RWPE2 (cell line): ENCODE measurements around the gene FARS2.

ENCODE experiments used
- ATAC-seq: fragments of 200-7000 bp; cut with Tn5 transposase; 3 replicates; pipeline ENCODE4 v1.9.1; 2021; ENCODE audit warnings: low read depth
- DNase-seq: peaks from one replicate; pipeline ENCODE4 v3.0.0-alpha.2; 2020; ENCODE audit warnings: low spot score
- H3K27ac ChIP-seq: fragments of 450-650 bp; 2 replicates; pipeline ENCODE4 v1.5.1; 2017; ENCODE audit warnings: mild to moderate bottlenecking; ENCODE audit not compliant: poor library complexity, severe bottlenecking
- H3K27me3 ChIP-seq: fragments of 250-450 bp; sonication (Bioruptor Pico); 2 replicates; pipeline ENCODE4 v1.5.1; 2021; ENCODE audit warnings: mild to moderate bottlenecking, moderate library complexity; ENCODE audit not compliant: insufficient read depth, poor library complexity, severe bottlenecking
- H3K36me3 ChIP-seq: fragments of 250-450 bp; sonication (Bioruptor Pico); 2 replicates; pipeline ENCODE4 v1.5.1; 2020; ENCODE audit warnings: low read depth, mild to moderate bottlenecking, moderate library complexity
- H3K4me1 ChIP-seq: fragments of 250-450 bp; sonication (Bioruptor Pico); 2 replicates; pipeline ENCODE4 v1.5.1; 2021; ENCODE audit warnings: mild to moderate bottlenecking, moderate library complexity; ENCODE audit not compliant: insufficient read depth, poor library complexity, severe bottlenecking
- H3K4me3 ChIP-seq: fragments of 250-450 bp; sonication (Bioruptor Pico); 2 replicates; pipeline ENCODE4 v1.5.1; 2021; ENCODE audit warnings: mild to moderate bottlenecking, moderate library complexity; ENCODE audit not compliant: severe bottlenecking
- H3K9me3 ChIP-seq: fragments of 250-450 bp; sonication (Bioruptor Pico); 2 replicates; pipeline ENCODE4 v1.5.1; 2021; ENCODE audit warnings: mild to moderate bottlenecking, moderate library complexity; ENCODE audit not compliant: severe bottlenecking
- CTCF ChIP-seq: fragments of 450-650 bp; IDR thresholded peaks from one replicate; pipeline ENCODE4 v1.5.1; 2017; ENCODE audit warnings: mild to moderate bottlenecking, moderate library complexity; ENCODE audit not compliant: poor library complexity, severe bottlenecking

The FARS2 gene

DNA sequence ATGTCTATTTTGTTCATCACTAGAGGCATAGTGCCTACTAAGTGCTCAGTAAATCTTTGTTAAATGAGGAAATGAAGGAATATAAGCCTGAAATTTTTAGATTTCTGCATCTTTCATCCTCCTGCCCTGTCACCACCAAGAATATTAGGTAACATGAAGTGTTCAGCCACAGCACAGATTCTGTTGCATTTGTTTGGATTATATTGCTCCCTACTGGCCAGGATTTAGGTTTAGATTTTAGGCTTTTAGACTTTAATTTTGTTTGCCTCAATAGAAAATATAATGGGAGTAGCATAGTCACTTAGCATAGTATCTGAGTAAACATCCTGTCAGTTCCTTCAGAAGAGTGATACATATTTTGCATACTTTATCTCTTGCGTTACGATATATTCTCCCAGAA lies 14.2 kb downstream of the FARS2 start:
- Histone ChIP-seq H3K27me3 (no peaks in the 10 kb centered on the region), H3K4me3 (no peak overlapping the region), H3K9me3 (no peaks in the 10 kb centered on the region), H3K27ac (no peak overlapping the region), H3K36me3 (no peaks in the 10 kb centered on the region; the same call in 1 of the 2 replicates), H3K4me1 (peaks cover 14% of the 10 kb centered on the region)
- TF ChIP-seq CTCF, result peak; percentile 9
- no peak for DNase-seq
- ATAC-seq, result no peak

DNA sequence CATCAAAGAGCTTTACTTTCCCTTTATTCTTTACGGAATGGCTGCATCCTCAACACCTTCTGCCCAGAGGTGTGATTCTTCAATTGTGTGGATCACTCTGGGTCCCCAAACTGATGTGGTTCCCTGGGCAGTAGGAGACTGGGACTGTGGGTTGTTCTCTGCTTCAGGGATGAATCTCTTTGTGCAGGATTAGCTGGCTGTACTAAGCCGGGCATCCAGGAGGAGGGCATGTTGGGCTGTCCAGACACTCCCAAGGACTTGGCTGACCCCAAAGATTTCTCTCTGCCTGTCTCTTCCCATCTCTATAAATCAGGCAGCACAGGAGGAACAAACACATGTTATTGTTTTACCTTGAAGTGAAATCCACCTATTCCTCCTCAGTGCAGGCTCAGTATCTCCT lies 15.3 kb downstream of the FARS2 start:
- Histone ChIP-seq H3K4me3 (no peak overlapping the region), H3K9me3 (no peaks in the 10 kb centered on the region), H3K27me3 (no peaks in the 10 kb centered on the region), H3K36me3 (no peaks in the 10 kb centered on the region; the same call in 1 of the 2 replicates), H3K4me1 (peaks cover 13% of the 10 kb centered on the region), H3K27ac (no peak overlapping the region)
- no peak for TF ChIP-seq CTCF
- no peak for DNase-seq
- ATAC-seq, result no peak

DNA sequence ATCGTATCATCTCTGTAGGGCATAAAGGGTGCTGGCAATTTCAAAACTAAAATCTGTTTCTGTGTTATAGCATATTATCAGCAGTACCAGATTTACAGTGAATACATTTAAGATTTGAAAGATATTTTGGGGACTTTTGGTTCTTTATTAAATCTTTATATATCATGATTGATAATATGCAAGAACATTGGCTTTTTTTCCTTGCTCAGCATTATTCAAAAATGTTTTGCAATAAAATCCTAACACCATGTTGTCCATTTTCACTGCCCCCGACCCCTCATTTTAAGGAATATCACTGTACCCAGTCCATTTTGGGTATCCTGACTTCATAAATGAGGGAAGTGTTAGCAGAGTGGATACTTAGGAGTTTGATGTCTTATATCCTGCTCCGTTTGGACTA lies 16.3 kb downstream of the FARS2 start:
- DNase-seq, result no peak
- no peak overlapping the region for H3K4me3 ChIP-seq
- H3K27ac ChIP-seq, result no peak overlapping the region
- H3K36me3 ChIP-seq, result no peaks in the 10 kb centered on the region; the same call in 1 of the 2 replicates
- H3K9me3 ChIP-seq, result no peaks in the 10 kb centered on the region
- H3K27me3 ChIP-seq, result no peaks in the 10 kb centered on the region
- no peak for TF ChIP-seq CTCF
- peaks cover 3% of the 10 kb centered on the region for H3K4me1 ChIP-seq
- no peak for ATAC-seq

DNA sequence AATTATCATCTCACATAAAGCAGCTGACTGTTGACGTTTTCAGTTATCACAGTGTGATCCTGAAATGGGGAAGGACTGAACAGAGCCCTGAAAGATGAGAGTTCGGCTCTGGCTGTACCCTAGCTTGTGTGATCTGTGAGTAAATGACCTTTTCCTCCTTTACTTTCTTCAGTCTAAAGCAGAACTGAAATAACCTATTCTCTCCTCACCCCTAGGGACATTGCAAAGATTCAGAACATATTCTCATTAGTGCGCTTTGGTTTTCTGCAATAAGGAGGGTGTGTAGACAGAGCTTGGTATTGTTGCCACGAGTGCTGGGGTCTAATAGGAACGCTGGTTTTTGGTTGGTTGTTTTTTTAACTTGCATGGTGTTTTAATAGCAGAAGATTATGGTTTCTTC lies 16.7 kb downstream of the FARS2 start:
- Histone ChIP-seq H3K4me1 (no peaks in the 10 kb centered on the region), H3K36me3 (no peaks in the 10 kb centered on the region; the same call in 1 of the 2 replicates), H3K4me3 (no peak overlapping the region), H3K9me3 (no peaks in the 10 kb centered on the region), H3K27ac (no peak overlapping the region), H3K27me3 (no peaks in the 10 kb centered on the region)
- DNase-seq (no peak), ATAC-seq (no peak)
- TF ChIP-seq CTCF, result no peak

DNA sequence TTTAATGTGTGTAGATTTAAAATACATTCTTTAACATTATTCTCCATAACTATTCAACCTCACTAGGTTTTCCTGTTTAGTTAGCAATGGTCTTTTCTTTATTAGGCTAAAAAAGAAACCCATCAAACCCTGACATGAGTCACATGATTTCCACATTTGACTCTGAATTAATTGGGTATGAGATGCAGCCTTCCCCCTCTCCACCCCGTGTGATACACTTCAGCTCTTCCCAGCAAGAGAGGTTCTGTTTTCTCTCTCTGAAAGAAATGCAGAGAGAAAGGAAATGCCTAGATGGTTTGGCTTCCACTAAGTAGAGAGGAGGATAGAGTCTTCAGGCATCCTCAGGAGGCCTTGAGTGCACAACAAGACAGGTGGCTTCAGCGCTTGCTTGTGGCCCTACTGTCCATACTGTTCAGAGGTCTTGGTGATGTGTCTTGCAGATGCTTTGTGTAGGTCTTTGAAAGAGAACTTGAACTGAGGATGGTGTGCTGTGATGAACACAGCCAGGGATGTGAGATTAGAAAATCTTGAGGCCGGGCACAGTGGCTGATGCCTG lies 17.3 kb downstream of the FARS2 start:
- Histone ChIP-seq H3K27me3 (no peaks in the 10 kb centered on the region), H3K36me3 (no peaks in the 10 kb centered on the region), H3K9me3 (no peaks in the 10 kb centered on the region), H3K27ac (no peak overlapping the region), H3K4me1 (no peaks in the 10 kb centered on the region), H3K4me3 (no peak overlapping the region)
- no peak for TF ChIP-seq CTCF
- ATAC-seq, result no peak
- no peak for DNase-seq
